Measurements from ENCODE around the gene VAT1. TPM values are rescaled to one million over a fixed set of nuclear protein-coding genes. Genes with fewer than 3 reads are reported as not detected.
"Not testable (repeated sequence)": the region's sequence is repeated elsewhere in the genome, so short reads cannot be mapped to it uniquely, and the experiment has no call there.

VAT1 gene
- total RNA-seq, 2 donors from 2014 or later, result 46.3 to 85.2 TPM

GRCh38 chr17:43014649-43015542, 7.3 kb downstream of the VAT1 start:
- no peak for ATAC-seq
- no peak for DNase-seq

DNA sequence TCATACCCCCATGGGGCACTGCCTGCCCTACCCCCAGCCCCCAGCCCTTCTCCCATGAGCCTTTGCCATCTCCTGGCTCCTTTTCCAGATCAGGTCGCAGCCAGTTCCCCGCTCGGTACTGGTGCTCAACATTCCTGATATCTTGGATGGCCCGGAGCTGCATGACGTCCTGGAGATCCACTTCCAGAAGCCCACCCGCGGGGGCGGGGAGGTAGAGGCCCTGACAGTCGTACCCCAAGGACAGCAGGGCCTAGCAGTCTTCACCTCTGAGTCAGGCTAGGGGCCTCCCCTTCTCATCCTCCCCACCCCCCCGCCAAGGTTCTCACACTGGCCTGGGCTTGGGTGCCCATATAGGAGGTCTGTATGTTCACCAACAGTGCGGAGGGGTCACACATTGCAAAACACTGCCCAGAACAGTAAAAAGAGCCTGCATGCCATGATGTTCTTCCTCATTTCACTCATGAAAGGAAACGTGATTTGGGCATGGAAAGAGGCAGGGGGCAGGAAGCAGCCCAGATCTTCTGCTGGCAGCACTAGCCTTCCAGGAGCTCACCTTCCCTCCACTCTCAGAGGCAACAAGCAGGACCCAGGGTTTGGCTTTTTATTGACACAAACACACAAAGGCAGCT, 8.1 kb downstream of the VAT1 start:
- peak in 1 of 2 donors; percentile 28 for DNase-seq
- no peak for ATAC-seq
- intact Hi-C loops (cut with DNase I, micrococcal nuclease), result no loop called here

More at GRCh38 chr17:43014649-43015542, 7.3 kb downstream of the VAT1 start:
- intact Hi-C loops (cut with DNase I, micrococcal nuclease), result no loop called here

DNA sequence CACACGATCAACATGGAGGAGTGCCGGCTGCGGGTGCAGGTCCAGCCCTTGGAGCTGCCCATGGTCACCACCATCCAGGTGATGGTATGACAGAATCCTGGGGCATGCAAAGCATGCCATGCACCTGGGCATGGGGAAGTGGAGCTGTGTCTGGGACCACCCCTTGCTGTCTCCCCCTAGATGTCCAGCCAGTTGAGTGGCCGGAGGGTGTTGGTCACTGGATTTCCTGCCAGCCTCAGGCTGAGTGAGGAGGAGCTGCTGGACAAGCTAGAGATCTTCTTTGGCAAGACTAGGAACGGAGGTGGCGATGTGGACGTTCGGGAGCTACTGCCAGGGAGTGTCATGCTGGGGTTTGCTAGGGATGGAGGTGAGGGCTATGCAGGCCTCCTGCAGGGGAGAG, 8.9 kb downstream of the VAT1 start:
- intact Hi-C loops (cut with DNase I, micrococcal nuclease), result no loop called here
- ATAC-seq, result no peak
- no peak for DNase-seq

DNA sequence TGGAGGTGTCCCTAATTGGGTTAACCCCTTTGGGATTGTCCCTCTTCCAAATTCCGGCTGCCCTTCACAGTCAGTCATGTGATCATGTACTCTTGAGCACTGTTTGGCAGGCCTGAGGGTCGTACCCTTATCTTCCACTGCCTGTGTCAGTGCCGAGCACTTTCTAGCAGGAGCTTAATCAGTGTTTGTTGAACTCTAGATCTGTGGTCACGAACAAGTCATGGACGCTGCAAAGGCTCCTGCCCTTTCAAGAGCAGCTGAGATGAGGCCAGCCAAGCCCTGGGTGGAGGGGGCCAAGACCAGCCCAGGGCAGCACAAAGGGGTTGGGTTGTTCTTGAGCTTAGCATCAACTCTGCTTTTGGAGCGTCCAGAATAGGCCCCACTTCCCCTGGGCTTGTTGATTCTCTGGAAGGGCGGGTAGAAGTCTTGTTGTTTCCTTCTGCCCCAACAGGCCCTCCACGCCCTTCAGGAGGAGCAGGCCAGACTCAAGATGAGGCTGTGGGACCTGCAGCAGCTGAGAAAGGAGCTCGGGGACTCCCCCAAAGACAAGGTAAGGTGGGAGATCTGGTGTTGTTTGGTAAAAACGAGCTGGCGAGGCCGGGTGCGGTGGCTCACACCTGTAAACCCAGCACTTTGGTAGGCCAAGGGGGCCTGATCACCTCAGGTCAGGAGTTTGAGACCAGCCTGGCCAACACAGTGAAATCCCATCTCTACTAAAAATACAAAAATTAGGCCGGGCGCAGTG, 10.3 kb downstream of the VAT1 start:
- DNase-seq (peak in 1 of 2 donors; percentile 29), ATAC-seq (no peak)
- intact Hi-C loops (cut with DNase I, micrococcal nuclease), result no loop called here

DNA sequence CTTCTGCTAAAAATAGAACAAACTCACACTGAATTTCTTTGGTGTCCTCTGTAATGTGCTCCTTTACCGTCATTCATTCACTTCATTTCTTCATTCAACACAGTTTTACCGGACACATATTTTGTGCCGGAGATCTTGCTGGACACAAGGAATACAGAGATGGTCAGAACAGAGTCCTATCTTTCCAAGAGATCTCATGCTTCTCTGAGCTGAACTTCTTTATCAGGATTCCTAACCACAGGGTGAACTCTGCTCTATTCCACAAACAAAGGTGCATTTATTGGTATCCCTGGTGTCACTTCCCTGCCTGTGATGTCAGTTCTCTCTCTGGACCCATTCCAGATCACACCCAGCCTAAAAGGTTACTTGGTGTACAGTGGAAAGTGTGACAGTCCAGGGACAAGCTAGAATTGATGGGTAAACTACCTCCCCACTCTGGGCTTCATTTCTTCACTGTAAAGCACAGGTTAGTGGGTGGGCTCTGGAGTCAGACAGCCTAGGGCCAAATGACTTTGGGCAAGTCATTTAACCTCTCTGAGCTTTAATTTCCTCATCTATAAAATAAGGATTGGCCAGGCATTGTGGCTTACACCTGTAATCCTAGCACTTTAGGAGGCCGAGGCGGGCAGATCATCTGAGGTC, 11.4 kb downstream of the VAT1 start:
- peak; percentile 84 for ATAC-seq
- peak; percentile 54 to 78 for DNase-seq
- intact Hi-C loops (cut with DNase I, micrococcal nuclease), result no loop called here

DNA sequence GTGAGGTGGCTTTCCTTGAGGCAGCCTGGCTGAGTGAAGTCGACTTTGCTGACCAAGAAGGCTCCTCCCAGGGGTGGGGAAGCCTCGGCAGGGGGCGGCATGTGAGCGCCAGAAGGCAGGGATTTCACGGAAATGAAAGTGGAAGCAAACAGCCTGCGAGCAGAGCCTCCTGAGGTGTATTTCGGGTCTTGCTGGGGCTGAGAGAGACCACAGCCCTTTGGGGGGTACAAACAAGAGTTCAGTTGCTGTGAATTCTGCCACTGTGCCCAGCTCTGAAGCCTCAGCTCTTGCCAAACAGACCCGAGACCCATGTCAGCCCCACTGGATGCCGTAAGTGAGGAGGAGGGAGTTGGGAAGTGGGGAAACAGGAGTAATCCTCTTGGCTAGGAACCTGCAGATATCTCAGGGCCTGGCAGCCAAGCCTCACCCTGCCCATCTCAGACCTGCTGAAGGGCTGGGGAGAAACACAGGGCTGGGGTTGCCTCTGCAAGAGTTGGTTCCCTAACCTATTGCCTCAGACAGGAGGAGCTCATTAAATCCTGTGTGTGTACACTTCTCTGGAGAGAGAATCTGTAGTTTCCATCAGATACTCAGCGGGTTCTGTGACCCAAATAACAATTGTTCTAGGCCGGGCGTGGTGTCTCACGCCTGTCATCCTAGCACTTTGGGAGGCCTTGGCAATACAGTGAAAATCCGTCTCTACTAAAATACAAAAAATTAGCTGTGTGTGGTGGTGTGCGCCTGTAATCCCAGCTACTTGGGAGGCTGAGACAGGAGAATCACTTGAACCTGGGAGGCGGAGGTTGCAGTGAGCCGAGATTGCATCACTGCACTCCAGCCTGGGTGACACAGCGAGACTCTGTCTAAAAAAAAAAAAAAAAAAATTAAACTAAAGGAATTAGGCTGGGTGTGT, 15.3 kb downstream of the VAT1 start, which contains the start of gene IFI35:
Gene IFI35, plus strand, starts transcription at position 146 of the 913 bp plus-strand sequence. Its CDS starts 164 bp downstream, at position 310.
- DNase-seq (peak; percentile 90 to 92), ATAC-seq (peak; percentile 83)
- intact Hi-C loops (cut with DNase I, micrococcal nuclease), result no loop called here

GRCh38 chr17:43003542-43004172, 18.5 kb downstream of the VAT1 start:
- DNase-seq (no peak), ATAC-seq (no peak)
- intact Hi-C loops (cut with DNase I, micrococcal nuclease), result no loop called here

DNA sequence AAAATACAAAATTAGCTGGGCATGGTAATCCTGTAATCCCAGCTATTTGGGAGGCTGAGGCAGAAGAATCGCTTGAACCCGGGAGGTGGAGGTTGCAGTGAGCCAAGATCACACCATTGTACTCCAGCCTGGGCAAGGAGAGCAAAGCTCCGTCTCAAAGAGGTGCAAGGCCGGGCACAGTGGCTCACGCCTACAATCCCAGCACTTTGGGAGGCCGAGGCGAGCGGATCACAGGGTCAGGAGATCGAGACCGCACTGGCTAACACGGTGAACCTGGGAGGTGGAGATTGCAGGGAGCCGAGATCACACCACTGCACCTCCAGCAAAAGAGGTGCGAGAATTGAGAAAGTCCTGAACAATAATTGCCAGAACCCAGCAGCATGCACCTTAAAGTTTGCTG, 21.3 kb downstream of the VAT1 start:
- intact Hi-C loops (cut with DNase I, micrococcal nuclease); ATAC-seq; DNase-seq: not testable (repeated sequence)

DNA sequence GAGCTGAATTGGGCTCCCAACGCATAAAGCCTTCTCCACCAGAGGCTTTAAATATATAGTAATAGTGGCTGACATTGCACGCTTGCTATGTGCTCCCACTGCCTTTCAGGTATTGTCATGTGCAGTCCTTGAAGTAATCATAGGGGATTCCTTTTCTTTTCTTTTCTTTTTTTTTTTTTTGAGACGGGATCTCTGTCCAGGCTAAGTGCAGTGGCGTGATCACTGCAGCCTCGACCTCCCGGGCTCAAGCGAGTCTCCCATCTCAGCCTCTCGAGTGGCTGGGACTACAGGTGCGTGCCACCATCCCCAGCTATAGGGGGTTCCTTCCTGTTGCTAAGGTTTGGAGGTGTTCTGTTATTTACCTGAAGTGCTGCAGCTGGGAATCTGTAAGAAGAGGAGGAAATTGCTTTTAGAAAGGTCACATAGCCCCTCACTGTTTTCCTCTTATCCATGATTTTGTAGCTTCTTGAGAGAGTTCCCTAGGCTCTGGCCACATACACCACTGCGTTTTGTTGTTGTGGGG, 23.1 kb downstream of the VAT1 start:
- ATAC-seq (no peak), DNase-seq (no peak)
- intact Hi-C loops (cut with DNase I, micrococcal nuclease), result no loop called here

DNA sequence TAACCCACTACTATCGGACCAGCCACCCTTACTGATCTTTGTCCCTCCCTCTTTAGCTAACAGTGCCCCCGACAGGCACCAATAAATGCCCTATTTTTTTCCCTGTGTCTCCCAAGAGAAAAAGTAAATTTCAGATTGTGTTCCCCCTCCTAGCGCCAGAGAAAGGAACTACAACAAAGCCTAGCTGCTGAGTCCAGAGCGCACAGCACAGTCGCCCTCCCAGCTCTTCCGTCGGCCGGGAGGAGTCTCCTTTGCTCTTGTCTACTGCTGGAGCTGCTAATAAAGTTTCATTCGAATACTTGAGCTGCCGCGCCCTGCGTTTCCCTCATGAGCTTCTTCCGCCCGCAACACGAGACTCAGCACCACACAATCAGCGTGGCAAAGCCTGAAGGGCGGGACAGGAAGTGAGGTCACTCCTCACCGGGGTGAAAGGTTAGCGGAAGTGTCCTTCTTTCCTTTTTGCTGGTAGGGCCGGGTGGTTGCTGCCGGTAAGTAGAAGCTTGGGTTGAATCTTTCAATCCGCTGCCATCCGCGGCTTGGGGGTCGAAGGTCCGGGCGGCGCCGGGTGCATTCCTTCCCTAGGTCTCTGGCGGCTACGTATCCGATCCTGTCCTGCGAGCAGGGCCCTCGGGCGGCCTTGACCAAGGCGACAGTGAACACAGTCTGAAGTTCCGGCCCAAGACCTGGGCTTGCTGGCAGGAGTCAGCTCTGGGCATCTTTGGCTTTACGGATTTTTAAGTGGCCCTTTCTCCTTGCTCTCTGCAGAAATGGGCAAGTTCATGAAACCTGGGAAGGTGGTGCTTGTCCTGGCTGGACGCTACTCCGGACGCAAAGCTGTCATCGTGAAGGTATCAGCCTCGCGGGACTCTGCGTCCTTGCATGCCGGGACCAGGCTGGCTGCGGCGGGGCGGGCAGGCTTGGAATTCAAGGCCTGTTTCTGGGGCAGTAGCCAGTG, 23.9 kb downstream of the VAT1 start, which contains the start of gene RPL27:
Gene RPL27, plus strand, starts transcription at position 436 of the 955 bp plus-strand sequence. Its CDS starts 332 bp downstream, at position 768.
- peak; percentile 94 for ATAC-seq
- peak; percentile 97 to 99 for DNase-seq
- intact Hi-C loops (cut with DNase I, micrococcal nuclease), result no loop called here

- DNase-seq, result no peak
- no peak for ATAC-seq
- intact Hi-C loops (cut with DNase I, micrococcal nuclease), result no loop called here
Measured at GRCh38 chr17:42997390-42997983, 24.7 kb downstream of the VAT1 start.

DNA sequence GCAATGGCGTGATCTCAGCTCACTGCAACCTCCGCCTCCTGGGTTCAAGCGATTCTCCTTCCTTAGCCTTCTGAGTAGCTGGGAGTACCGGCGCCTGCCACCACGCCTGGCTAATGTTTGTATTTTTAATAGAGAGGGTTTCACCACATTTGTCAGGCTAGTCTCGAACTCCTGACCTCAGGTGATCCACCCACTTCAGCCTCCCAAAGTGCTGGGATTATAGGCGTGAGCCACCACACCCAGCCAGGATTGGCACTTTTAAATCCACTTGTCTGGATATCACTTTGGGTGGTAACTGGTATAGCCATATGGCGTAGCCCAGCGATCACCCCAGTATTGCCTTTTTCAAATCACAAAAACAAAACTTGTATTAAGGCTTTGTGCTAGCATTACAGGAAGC, 28.3 kb downstream of the VAT1 start:
- DNase-seq; intact Hi-C loops (cut with DNase I, micrococcal nuclease); ATAC-seq: not testable (repeated sequence)

DNA sequence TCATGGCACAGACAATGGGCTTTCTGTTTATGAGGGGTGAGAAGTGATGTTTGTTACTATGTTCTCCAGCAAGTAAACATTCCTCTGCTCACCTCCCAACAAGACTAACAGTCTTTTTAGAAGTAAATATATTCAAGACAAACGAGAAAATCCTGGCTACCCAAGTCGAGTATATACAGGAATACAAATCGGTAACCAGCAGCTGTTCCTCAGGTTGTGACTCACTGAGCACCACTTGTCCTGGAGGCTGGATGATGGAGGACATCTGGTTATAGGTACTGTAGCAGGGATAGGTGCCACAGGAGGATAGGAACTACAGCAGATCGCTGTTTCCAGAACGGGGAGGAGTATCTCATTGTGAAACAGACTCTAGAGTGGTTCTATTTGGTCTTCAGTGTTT, 29.3 kb downstream of the VAT1 start:
- ATAC-seq (no peak), DNase-seq (no peak)
- intact Hi-C loops (cut with DNase I, micrococcal nuclease), result no loop called here

DNA sequence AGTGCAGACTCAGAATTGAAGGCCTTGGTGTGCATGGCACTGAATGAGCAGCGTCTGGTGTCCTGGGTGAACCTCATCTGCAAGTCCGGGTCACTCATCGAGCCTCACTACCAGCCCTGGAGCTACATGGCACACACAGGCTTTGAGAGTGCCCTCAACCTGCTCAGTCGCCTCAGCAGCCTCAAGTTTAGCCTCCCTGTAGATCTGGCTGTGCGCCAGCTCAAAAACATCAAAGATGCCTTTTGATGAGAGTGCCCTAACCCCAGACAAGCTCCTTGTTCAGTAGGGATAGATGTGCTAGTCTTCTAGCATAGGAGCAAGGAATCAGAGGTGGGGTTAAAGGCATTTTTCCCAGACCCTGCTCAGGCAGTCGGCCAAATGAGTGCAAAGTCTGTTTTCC, 30.7 kb downstream of the VAT1 start:
- ATAC-seq (no peak), DNase-seq (no peak)
- intact Hi-C loops (cut with DNase I, micrococcal nuclease), result no loop called here

GRCh38 chr17:42989726-42990652, 32.2 kb downstream of the VAT1 start:
- intact Hi-C loops (cut with DNase I, micrococcal nuclease), result no loop called here
- DNase-seq (no peak), ATAC-seq (no peak)

All from left colon (tissue), 2 donors.